HepG2 (cell line): ENCODE data around the gene FGF7. TPM values are rescaled to one million over a fixed set of nuclear protein-coding genes. Genes with fewer than 3 reads are reported as not detected.

ENCODE experiments used
- ATAC-seq: fragments of 200-7000 bp; cut with Tn5 transposase; 3 replicates; pipeline ENCODE4 v1.9.1; 2020; ENCODE audit warnings: mild to moderate bottlenecking, moderate library complexity
- BruUV-seq: library from RNA; stranded (reverse); fragments of 400-500 nt; replicated peaks from 2 replicates; lab custom pipeline; 2021; lab: Mats Ljungman, UMichigan
- CTCF ChIA-PET: fragments of 300-600 bp; formaldehyde crosslinking; extraction: SDS; loops from one replicate; lab custom pipeline; 2021; ENCODE audit warnings: low total read pairs, inconsistent platforms, low intra/inter-chr PET ratio; lab: Yijun Ruan, JAX
- POLR2A ChIA-PET: fragments of 350-600 bp; sonication (Branson Sonifier 250); formaldehyde crosslinking; loops from one replicate; lab custom pipeline; 2020; ENCODE audit warnings: antibody characterized with exemption, inconsistent platforms; lab: Yijun Ruan, JAX
- DNase-seq: peaks from one replicate; pipeline ENCODE4 v3.0.0-alpha.2; 2015; ENCODE audit warnings: low spot score
- FAIRE-seq: peaks from 3 replicates; lab custom pipeline; 2011; peaks lifted over from hg19 to GRCh38; lab: Jason Lieb, UNC
- H2AFZ ChIP-seq: one replicate; pipeline ENCODE4 v1.6.1; 2011; ENCODE audit warnings: low read length, inconsistent platforms
- H3K27ac ChIP-seq: fragments of 300-600 bp; 3 replicates; pipeline ENCODE4 v1.8.0; 2011; ENCODE audit warnings: mixed run types, mild to moderate bottlenecking, mixed read lengths, low read length, inconsistent platforms; ENCODE audit not compliant: insufficient read depth; ENCODE audit errors: extremely low read length
- H3K27me3 ChIP-seq, 2 experiments: fragments of 200-600 bp in 1 of 2; 2 replicates in 1 of 2; 3 replicates in 1 of 2; pipeline versions ENCODE4 v1.6.0 to v1.8.0; 2011; ENCODE audit warnings: low read length in 2 of 2, mild to moderate bottlenecking in 2 of 2, moderate library complexity in 2 of 2, inconsistent platforms in 1 of 2; ENCODE audit not compliant: insufficient read depth in 2 of 2, control insufficient read depth in 1 of 2
- H3K36me3 ChIP-seq, 2 experiments: fragments of 200-600 bp in 1 of 2; replicated peaks in 1 of 2; 2 replicates in 1 of 2; 3 replicates in 1 of 2; pipeline versions ENCODE4 v1.5.1 to v1.8.0; 2011; ENCODE audit warnings: low read length in 2 of 2, inconsistent platforms in 1 of 2; ENCODE audit not compliant: insufficient read depth in 2 of 2, control insufficient read depth in 1 of 2
- H3K4me1 ChIP-seq: 2 replicates; pipeline ENCODE4 v1.5.1; 2012; ENCODE audit warnings: low read length, inconsistent platforms; ENCODE audit not compliant: insufficient read depth
- H3K4me2 ChIP-seq: 2 replicates; pipeline ENCODE4 v1.6.0; 2011; ENCODE audit warnings: low read depth, low read length, inconsistent platforms
- H3K4me3 ChIP-seq, 3 experiments: fragments of 200-600 bp in 1 of 3; sonication (generic), shearing (Covaris generic) in 1 of 3; replicated peaks in 1 of 3; 2 replicates each; pipeline ENCODE4 v1.5.1; 2011 to 2016; ENCODE audit warnings: low read length in 3 of 3, inconsistent platforms in 2 of 3, low read depth in 2 of 3, mild to moderate bottlenecking in 2 of 3, control low read depth in 1 of 3, mixed read lengths in 1 of 3; ENCODE audit not compliant: insufficient read depth in 1 of 3
- H3K79me2 ChIP-seq: one replicate; pipeline ENCODE4 v1.6.1; 2011; ENCODE audit warnings: low read length, inconsistent platforms; ENCODE audit not compliant: insufficient read depth
- H3K9ac ChIP-seq: 2 replicates; pipeline ENCODE4 v1.6.0; 2011; ENCODE audit warnings: mild to moderate bottlenecking, low read depth, low read length, inconsistent platforms; ENCODE audit not compliant: insufficient read depth
- H3K9me3 ChIP-seq: 2 replicates; pipeline ENCODE4 v1.5.1; 2012; ENCODE audit warnings: mild to moderate bottlenecking, low read length
- H4K20me1 ChIP-seq: 2 replicates; pipeline ENCODE4 v1.6.0; 2011; ENCODE audit warnings: inconsistent platforms, mild to moderate bottlenecking, low read length, moderate library complexity; ENCODE audit not compliant: insufficient read depth
- DNMT1 ChIP-seq: sonication (generic); formaldehyde crosslinking; IDR thresholded peaks from 2 replicates; pipeline ENCODE4 v1.5.1; 2020; ENCODE audit warnings: mild to moderate bottlenecking, missing genetic modification reagents
- GFI1 ChIP-seq: sonication (generic); formaldehyde crosslinking; IDR thresholded peaks from 2 replicates; pipeline ENCODE4 v1.5.0; 2020; ENCODE audit warnings: missing genetic modification reagents, mild to moderate bottlenecking, borderline replicate concordance
- RFX5 ChIP-seq: IDR thresholded peaks from 2 replicates; pipeline ENCODE4 v1.6.1; 2011; ENCODE audit warnings: low read depth, low read length, improper control_type of control experiment
- SRY ChIP-seq: sonication (generic); formaldehyde crosslinking; IDR thresholded peaks from 2 replicates; pipeline ENCODE4 v1.8.0; 2022; ENCODE audit warnings: mild to moderate bottlenecking, missing genetic modification reagents
- TSC22D2 ChIP-seq: sonication (generic); formaldehyde crosslinking; IDR thresholded peaks from 2 replicates; pipeline ENCODE4 v1.5.1; 2020; ENCODE audit warnings: missing genetic modification reagents, mild to moderate bottlenecking, borderline replicate concordance
- ZBTB42 ChIP-seq: sonication (generic); formaldehyde crosslinking; IDR thresholded peaks from 2 replicates; pipeline ENCODE4 v1.5.0; 2020; ENCODE audit warnings: mild to moderate bottlenecking, missing genetic modification reagents
- ZNF337 ChIP-seq: sonication (generic); formaldehyde crosslinking; IDR thresholded peaks from 2 replicates; pipeline ENCODE4 v1.5.1; 2020; ENCODE audit warnings: missing genetic modification reagents, low read depth, mild to moderate bottlenecking, borderline replicate concordance
- ZNF33B ChIP-seq: sonication (generic); formaldehyde crosslinking; IDR thresholded peaks from 2 replicates; pipeline ENCODE4 v1.5.1; 2020; ENCODE audit warnings: mild to moderate bottlenecking, missing genetic modification reagents
- WGBS: methylation state at CpG from one replicate; pipeline ENCODE4 v1.1.6; 2017; ENCODE audit warnings: low lambda C conversion rate; 5-methylcytosine and 5-hydroxymethylcytosine counted together
- in situ Hi-C: cut with HindIII; loops from 2 replicates; pipeline ENCODE4 v1.10.0; 2017; ENCODE audit warnings: low pct_unique_long_range_greater_than_20kb; ENCODE audit not compliant: extremely low pct_ligation_motif_present
- intact Hi-C: fragments of 100-400 bp; cut with micrococcal nuclease; formaldehyde crosslinking; loops from one replicate; pipeline ENCODE4 v1.10.0; 2022; ENCODE audit not compliant: unreplicated experiment
- polyA plus RNA-seq, 8 experiments: library from polyadenylated mRNA; depleted of rRNA in 3 of 8; stranded (reverse) in 7 of 8; unstranded in 1 of 8; fragments of >200 nt; fragmentation: Illumina TruSeq in 4 of 8; extraction: Trizol in 4 of 8; gene quantifications; 2 replicates each; pipeline versions ENCODE4 v1.2.1 to v1.2.3, GENCODE V29; 2011 to 2016; ENCODE audit warnings: low read depth in 4 of 8, missing spikeins in 1 of 8, mixed read lengths in 1 of 8; ENCODE audit not compliant: insufficient read depth in 1 of 8
- total RNA-seq, 5 experiments: library from RNA; depleted of rRNA; stranded (reverse); fragments of >200 nt; fragmentation: Illumina TruSeq; extraction: Trizol; gene quantifications; 2 replicates each; pipeline ENCODE4 v1.2.3, GENCODE V29; 2016; ENCODE audit warnings: low read depth in 1 of 5
- TF ChIP-seq, protein P1 (sequence below): IDR thresholded peaks from 2 replicates; pipeline ENCODE4 v1.6.1; 2012; ENCODE audit warnings: low read depth, low read length, improper control_type of control experiment
- TF ChIP-seq, protein P2 (sequence below): IDR thresholded peaks from 2 replicates; pipeline ENCODE4 v1.6.1; 2018; ENCODE audit warnings: missing genetic modification reagents, mild to moderate bottlenecking, missing compliant biosample characterization

The FGF7 gene
- total and polyA plus RNA-seq, 2 of the 13 experiments (the other 11 are each of a cell fraction or from before 2014, with no cell fraction given): not detected

DNA sequence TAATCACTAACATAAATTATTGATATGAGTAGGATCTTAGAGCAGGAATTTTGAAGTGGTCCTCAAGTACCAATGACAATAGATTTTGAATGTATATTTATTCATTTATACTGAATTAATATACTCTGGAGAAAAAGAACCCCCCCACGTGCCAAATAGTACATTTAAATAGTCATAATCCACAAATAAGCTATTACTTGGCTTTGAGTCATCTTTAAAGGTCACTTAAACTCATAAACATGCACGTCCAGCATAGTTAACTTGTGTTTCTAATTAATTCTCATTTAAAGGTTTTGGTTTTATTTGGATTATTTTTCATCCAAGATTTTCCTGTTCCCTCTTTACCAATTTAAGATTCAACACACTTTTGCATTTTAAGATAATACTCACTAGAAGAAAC, 35.1 kb downstream of the FGF7 start:
- H3K9ac ChIP-seq: no peak overlapping the region
- intact Hi-C loops: no loop called here
- no peak for FAIRE-seq
- no peaks in the 10 kb centered on the region for H3K36me3 ChIP-seq
- H3K79me2 ChIP-seq: no peaks in the 10 kb centered on the region
- TF ChIP-seq ZBTB42 (CRISPR knock-in tag) (no peak), ZNF33B (no peak), SRY (CRISPR knock-in tag) (no peak), ZNF337 (no peak), DNMT1 (CRISPR knock-in tag) (no peak), RFX5 (no peak), GFI1 (CRISPR knock-in tag) (no peak), TSC22D2 (CRISPR knock-in tag) (no peak)
- TF ChIP-seq, protein P1, sequence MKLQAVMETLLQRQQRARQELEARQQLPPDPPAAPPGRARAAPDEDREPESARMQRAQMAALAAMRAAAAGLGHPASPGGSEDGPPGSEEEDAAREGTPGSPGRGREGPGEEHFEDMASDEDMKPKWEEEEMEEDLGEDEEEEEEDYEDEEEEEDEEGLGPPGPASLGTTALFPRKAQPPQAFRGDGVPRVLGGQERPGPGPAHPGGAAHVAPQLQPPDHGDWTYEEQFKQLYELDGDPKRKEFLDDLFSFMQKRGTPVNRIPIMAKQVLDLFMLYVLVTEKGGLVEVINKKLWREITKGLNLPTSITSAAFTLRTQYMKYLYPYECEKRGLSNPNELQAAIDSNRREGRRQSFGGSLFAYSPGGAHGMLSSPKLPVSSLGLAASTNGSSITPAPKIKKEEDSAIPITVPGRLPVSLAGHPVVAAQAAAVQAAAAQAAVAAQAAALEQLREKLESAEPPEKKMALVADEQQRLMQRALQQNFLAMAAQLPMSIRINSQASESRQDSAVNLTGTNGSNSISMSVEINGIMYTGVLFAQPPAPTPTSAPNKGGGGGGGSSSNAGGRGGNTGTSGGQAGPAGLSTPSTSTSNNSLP: no peak
- TF ChIP-seq, protein P2, sequence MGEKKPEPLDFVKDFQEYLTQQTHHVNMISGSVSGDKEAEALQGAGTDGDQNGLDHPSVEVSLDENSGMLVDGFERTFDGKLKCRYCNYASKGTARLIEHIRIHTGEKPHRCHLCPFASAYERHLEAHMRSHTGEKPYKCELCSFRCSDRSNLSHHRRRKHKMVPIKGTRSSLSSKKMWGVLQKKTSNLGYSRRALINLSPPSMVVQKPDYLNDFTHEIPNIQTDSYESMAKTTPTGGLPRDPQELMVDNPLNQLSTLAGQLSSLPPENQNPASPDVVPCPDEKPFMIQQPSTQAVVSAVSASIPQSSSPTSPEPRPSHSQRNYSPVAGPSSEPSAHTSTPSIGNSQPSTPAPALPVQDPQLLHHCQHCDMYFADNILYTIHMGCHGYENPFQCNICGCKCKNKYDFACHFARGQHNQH: no peak
- DNase-seq: no peak
- no peak overlapping the region for H2AFZ ChIP-seq
- no peaks in the 10 kb centered on the region for H3K9me3 ChIP-seq
- H3K4me2 ChIP-seq: no peak overlapping the region
- in situ Hi-C loops: no loop called here
- 0% methylated on average over 2 of the region's 2 CpGs for WGBS
- no peaks in the 10 kb centered on the region; a peak in 1 of 5 replicates for H3K27me3 ChIP-seq
- no TSS peak for BruUV-seq
- no peaks in the 10 kb centered on the region for H3K4me1 ChIP-seq
- H3K4me3 ChIP-seq: no peak overlapping the region
- no peak for ATAC-seq
- POLR2A ChIA-PET: no interaction called here
- CTCF ChIA-PET: no interaction called here
- H4K20me1 ChIP-seq: no peaks in the 10 kb centered on the region
- H3K27ac ChIP-seq: no peak overlapping the region
